Measurements from ENCODE around the gene OTOG. TPM values are rescaled to one million over a fixed set of nuclear protein-coding genes. Genes with fewer than 3 reads are reported as not detected.

The OTOG gene
- total RNA-seq, 6 experiments from 2014 or later = not detected

GRCh38 chr11:17572791-17573460, 25.9 kb downstream of the OTOG start:
- DNase-seq = no peak
- peaks cover 13% of the 10 kb centered on the region for H3K27me3 Mint-ChIP-seq (ENCODE audit: insufficient read depth)
- H3K4me1 Mint-ChIP-seq (ENCODE audit: low read depth) = no peaks in the 10 kb centered on the region
- no peak overlapping the region for H3K27ac Mint-ChIP-seq
- H3K36me3 Mint-ChIP-seq (ENCODE audit: low read depth) = no peaks in the 10 kb centered on the region
- no peaks in the 10 kb centered on the region for H3K9me3 Mint-ChIP-seq
- TF ChIP-seq CTCF (IDR thresholded peaks at IDR 0.05) = no peak
- H3K4me3 Mint-ChIP-seq = no peak overlapping the region

- no peaks in the 10 kb centered on the region for H3K36me3 Mint-ChIP-seq (ENCODE audit: low read depth)
- peaks cover 16% of the 10 kb centered on the region for H3K27me3 Mint-ChIP-seq (ENCODE audit: insufficient read depth)
- no peak for TF ChIP-seq CTCF (IDR thresholded peaks at IDR 0.05)
- no peaks in the 10 kb centered on the region for H3K4me1 Mint-ChIP-seq (ENCODE audit: low read depth)
- H3K27ac Mint-ChIP-seq = no peak overlapping the region
- no peak overlapping the region for H3K4me3 Mint-ChIP-seq
- DNase-seq = no peak
- no peaks in the 10 kb centered on the region for H3K9me3 Mint-ChIP-seq
These were observed 26.5 kb downstream of the OTOG start for GRCh38 chr11:17573526-17573925.

- H3K27ac Mint-ChIP-seq = no peak overlapping the region
- H3K9me3 Mint-ChIP-seq = no peaks in the 10 kb centered on the region
- no peak for TF ChIP-seq CTCF (IDR thresholded peaks at IDR 0.05)
- no peaks in the 10 kb centered on the region for H3K4me1 Mint-ChIP-seq (ENCODE audit: low read depth)
- H3K27me3 Mint-ChIP-seq (ENCODE audit: insufficient read depth) = peaks cover 15% of the 10 kb centered on the region
- no peak overlapping the region for H3K4me3 Mint-ChIP-seq
- DNase-seq = no peak
- no peaks in the 10 kb centered on the region for H3K36me3 Mint-ChIP-seq (ENCODE audit: low read depth)
These were observed 27.4 kb downstream of the OTOG start for GRCh38 chr11:17574141-17575091.

- no peaks in the 10 kb centered on the region for H3K36me3 Mint-ChIP-seq (ENCODE audit: low read depth)
- H3K27me3 Mint-ChIP-seq (ENCODE audit: insufficient read depth) = peaks cover 14% of the 10 kb centered on the region
- no peaks in the 10 kb centered on the region for H3K4me1 Mint-ChIP-seq (ENCODE audit: low read depth)
- H3K4me3 Mint-ChIP-seq = no peak overlapping the region
- no peak for DNase-seq
- TF ChIP-seq CTCF (IDR thresholded peaks at IDR 0.05) = no peak
- H3K9me3 Mint-ChIP-seq = no peaks in the 10 kb centered on the region
- no peak overlapping the region for H3K27ac Mint-ChIP-seq
These were observed 28.7 kb downstream of the OTOG start for GRCh38 chr11:17575431-17576425.

GRCh38 chr11:17578296-17578695, 31.2 kb downstream of the OTOG start:
- no peaks in the 10 kb centered on the region for H3K4me1 Mint-ChIP-seq (ENCODE audit: low read depth)
- peaks cover 9% of the 10 kb centered on the region for H3K27me3 Mint-ChIP-seq (ENCODE audit: insufficient read depth)
- no peak for TF ChIP-seq CTCF (IDR thresholded peaks at IDR 0.05)
- H3K36me3 Mint-ChIP-seq (ENCODE audit: low read depth) = no peaks in the 10 kb centered on the region
- H3K4me3 Mint-ChIP-seq = no peak overlapping the region
- no peaks in the 10 kb centered on the region for H3K9me3 Mint-ChIP-seq
- no peak overlapping the region for H3K27ac Mint-ChIP-seq
- no peak for DNase-seq

All from HFFc6 (cell line).